ENCODE results near the gene HSDL1. TPM values are rescaled to one million over a fixed set of nuclear protein-coding genes. Genes with fewer than 3 reads are reported as not detected.
A peak's percentile ranks its signal among the peaks of the same experiment; 100 is the strongest.

Gene HSDL1
- total and polyA plus RNA-seq, 2 of the 8 experiments (the other 6 are each of a cell fraction or from before 2014, with no cell fraction given): 25.0 to 55.7 TPM

DNA sequence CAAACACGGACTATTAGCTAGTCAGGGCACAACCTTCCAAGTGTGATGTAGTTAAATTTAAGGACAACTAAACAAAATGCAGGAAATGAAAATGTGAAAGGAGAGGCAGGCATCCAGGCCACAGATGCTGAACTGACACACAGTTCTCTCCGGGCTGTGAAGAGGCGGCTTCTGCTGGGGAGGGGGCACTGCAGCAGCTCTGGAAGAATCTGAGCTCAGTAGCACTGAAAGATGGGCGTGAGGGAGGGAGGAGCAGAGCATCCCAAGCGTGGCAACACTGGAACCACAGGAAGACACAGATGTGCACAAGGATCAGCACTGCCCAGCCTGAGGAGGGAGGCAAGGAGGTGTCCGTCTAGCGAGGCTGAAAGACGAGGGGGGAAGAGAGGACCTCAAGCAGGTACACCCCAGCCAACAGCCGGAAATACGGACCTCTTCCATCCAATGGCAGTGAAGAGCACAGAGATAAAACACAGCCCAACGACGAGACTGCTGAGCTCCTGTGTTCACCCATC lies 39.6 kb downstream of the HSDL1 start:
- Histone ChIP-seq H2BK20ac (ENCODE audit: low read length) (no peak overlapping the region), H3K9ac (replicated peaks in 1 of 4; ENCODE audit: extremely low read depth in 1 of 4, low read depth in 3 of 4, low read length in 3 of 4) (no peak overlapping the region; a peak in 1 of 7 replicates), H3K27ac (ENCODE audit: low read depth, low read length) (no peak overlapping the region), H3K23ac (ENCODE audit: insufficient read length) (no peak overlapping the region), H3K9me3 (ENCODE audit: insufficient read depth in 2 of 2, low read depth in 1 of 2, low read length in 1 of 2) (no peaks in the 10 kb centered on the region), H3K4me3 (ENCODE audit: extremely low read depth in 1 of 4, insufficient read depth in 2 of 4, low read depth in 3 of 4, low read length in 4 of 4) (no peak overlapping the region), H2BK5ac (ENCODE audit: low read depth, low read length) (peak overlapping the region; percentile 60; the same call in 1 of the 2 replicates), H3K79me2 (ENCODE audit: control insufficient read depth in 1 of 2, insufficient read depth in 2 of 2, low read length in 2 of 2) (peaks cover 7 to 88% of the 10 kb centered on the region in 2 experiments), H3K14ac (ENCODE audit: insufficient read length) (no peak overlapping the region), H2BK15ac (ENCODE audit: low read length) (no peak overlapping the region), H3K27me3 (replicated peaks in 1 of 4; ENCODE audit: control insufficient read depth in 3 of 4, extremely low read depth in 1 of 4, insufficient read depth in 3 of 4, low read length in 3 of 4) (peaks cover 0 to 1% (median 0%) of the 10 kb centered on the region in 4 experiments; a peak in 1 of 7 replicates), H3K4me2 (ENCODE audit: insufficient read depth in 1 of 2, low read depth in 2 of 2, low read length in 2 of 2) (no peak overlapping the region), H3K4ac (replicated peaks; ENCODE audit: insufficient read length, low read depth, low read length) (no peak overlapping the region), H3K23me2 (ENCODE audit: low read depth, low read length) (no peaks in the 10 kb centered on the region), H3K4me1 (replicated peaks in 1 of 4; ENCODE audit: control insufficient read depth in 3 of 4, insufficient read depth in 4 of 4, low read length in 3 of 4) (no peaks in the 10 kb centered on the region), H3K18ac (ENCODE audit: extremely low read depth, low read length) (no peak overlapping the region), H2BK12ac (ENCODE audit: low read depth, low read length) (no peak overlapping the region), H3K56ac (replicated peaks; ENCODE audit: insufficient read length, low read depth, low read length) (no peak overlapping the region), H4K5ac (ENCODE audit: insufficient read length, low read depth, low read length) (no peak overlapping the region), H2AK5ac (ENCODE audit: low read depth, low read length) (no peak overlapping the region), H4K20me1 (replicated peaks in 1 of 2; ENCODE audit: control insufficient read depth in 1 of 2, insufficient read depth in 2 of 2, low read length in 2 of 2) (peaks cover 15 to 20% of the 10 kb centered on the region in 2 experiments), H3K36me3 (ENCODE audit: control insufficient read depth in 2 of 4, insufficient read depth in 4 of 4, low read length in 3 of 4) (peaks cover 0 to 9% (median 2%) of the 10 kb centered on the region in 4 experiments; a peak in 4 of 8 replicates), H3K79me1 (ENCODE audit: low read depth, low read length) (peaks cover 8% of the 10 kb centered on the region; the same call in 1 of the 2 replicates), H4K91ac (replicated peaks; ENCODE audit: insufficient read length, low read length) (no peak overlapping the region), H2AFZ (ENCODE audit: low read length) (no peak overlapping the region), H4K8ac (ENCODE audit: extremely low read depth, insufficient read depth, low read length) (no peak overlapping the region), H2BK120ac (replicated peaks; ENCODE audit: low read depth, low read length) (no peak overlapping the region)
- WGBS, 2 experiments (ENCODE audit: extremely low coverage in 1 of 2, insufficient coverage in 1 of 2, insufficient read length in 1 of 2, insufficient replicate concordance in 2 of 2, low coverage in 1 of 2, low lambda C conversion rate in 2 of 2, missing lambda C conversion rate in 1 of 2): 85% methylated on average over 12 of the region's 12 CpGs; no CpG with 5 or more reads in 1 of the 2 experiments
- ChIA-PET POLR2A (ENCODE audit: partially characterized antibody) (interaction anchor here (0.8 to 3.4 kb wide), 2 partner anchors 12 to 83 kb away, joined by 3 to 19 read pairs; partner anchors contain the start of gene MBTPS1), CTCF (ENCODE audit: partially characterized antibody) (interaction anchor here (0.6 to 5.1 kb wide), 6 partner anchors 19 to 170 kb away, joined by 3 to 27 read pairs (median 4); no protein-coding TSS in a partner anchor)
- TF ChIP-seq YY1 (IDR thresholded peaks at IDR 0.05; ENCODE audit: low read depth, low read length): no peak
- no peak for TF ChIP-seq SAP30 (IDR thresholded peaks at IDR 0.05; ENCODE audit: insufficient read depth, insufficient replicate concordance, low read length)
- FAIRE-seq (no peak), DNase-seq (ENCODE audit: low read depth in 1 of 2, low spot score in 2 of 2) (no peak)
